BLaER1 treated with 17β-estradiol and CSF1 and Interleukin-3, amounts not matched to agents 10 nM and 100 nM (cell line): ENCODE data around the gene RMRP.
A peak's percentile ranks its signal among the peaks of the same experiment; 100 is the strongest.
"Not testable (repeated sequence)": the region's sequence is repeated elsewhere in the genome, so short reads cannot be mapped to it uniquely, and the experiment has no call there.

ENCODE experiments used
- H3K27ac ChIP-seq, 11 experiments: shearing (Covaris generic); formaldehyde crosslinking; 2 replicates each; pipeline ENCODE4 v1.8.1; 2022
- H3K27me3 ChIP-seq, 11 experiments: shearing (Covaris generic); formaldehyde crosslinking; 2 replicates each; pipeline ENCODE4 v1.8.1; 2022
- H3K36me3 ChIP-seq, 11 experiments: shearing (Covaris generic); formaldehyde crosslinking; 2 replicates each; pipeline ENCODE4 v1.8.1; 2022
- H3K4me1 ChIP-seq, 10 experiments: shearing (Covaris generic); formaldehyde crosslinking; 2 replicates each; pipeline ENCODE4 v1.8.1; 2022
- H3K4me2 ChIP-seq, 11 experiments: shearing (Covaris generic); formaldehyde crosslinking; 2 replicates each; pipeline ENCODE4 v1.8.1; 2022
- H3K4me3 ChIP-seq, 10 experiments: shearing (Covaris generic); formaldehyde crosslinking; 2 replicates each; pipeline ENCODE4 v1.8.1; 2022
- H3K9ac ChIP-seq, 11 experiments: shearing (Covaris generic); formaldehyde crosslinking; 2 replicates each; pipeline ENCODE4 v1.8.1; 2022
- H3K9me3 ChIP-seq, 11 experiments: shearing (Covaris generic); formaldehyde crosslinking; replicated peaks in 1 of 11; 2 replicates each; pipeline ENCODE4 v1.8.1; 2022
- H4K20me1 ChIP-seq, 11 experiments: shearing (Covaris generic); formaldehyde crosslinking; 2 replicates each; pipeline ENCODE4 v1.8.1; 2022
- Cebpa-rat ChIP-seq, 11 experiments: shearing (Covaris generic); IDR thresholded peaks; 2 replicates each; pipeline ENCODE4 v1.8.1; 2022

RMRP gene

GRCh38 chr9:35646533-35647265, 11.1 kb downstream of the RMRP start:
- H3K27ac ChIP-seq, result peak overlapping the region; percentile 83 to 92 (median 89)
- TF ChIP-seq Cebpa-rat (IDR thresholded peaks at IDR 0.05), result no peak

DNA sequence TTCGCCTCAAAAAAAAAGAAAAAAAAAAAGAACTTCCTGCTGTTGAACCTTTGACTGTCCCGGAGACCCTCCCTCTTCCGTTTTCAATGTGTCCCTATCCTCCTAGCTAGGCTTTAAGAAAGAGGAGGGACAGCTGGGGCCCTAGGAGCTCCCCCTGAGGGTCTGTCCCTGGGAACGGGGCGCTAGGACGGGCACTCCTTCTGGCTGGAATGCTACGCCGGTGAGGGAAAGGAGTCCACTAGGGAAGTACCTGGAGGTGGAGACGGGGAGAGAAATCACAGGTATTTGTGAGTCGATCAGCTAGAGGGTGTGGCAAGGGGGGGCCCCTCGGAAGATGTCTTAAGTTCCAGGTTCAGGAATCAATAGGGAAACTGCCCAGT, 11.7 kb downstream of the RMRP start:
- Histone ChIP-seq H3K9ac (peak overlapping the region; percentile 81 to 95 (median 87)), H3K4me3 (peak overlapping the region; percentile 61 to 74 (median 72)), H3K4me2 (peak overlapping the region; percentile 91 to 99 (median 97)), H3K27me3 (no peaks in the 10 kb centered on the region), H3K36me3 (peaks cover 0 to 4% (median 0%) of the 10 kb centered on the region in 11 experiments; a peak in 1 of 22 replicates), H3K9me3 (peaks cover 0 to 8% (median under 1%) of the 10 kb centered on the region in 11 experiments; a peak in 12 of 22 replicates), H3K27ac (peak overlapping the region; percentile 83 to 92 (median 89)), H3K4me1 (peaks cover 90 to 98% (median 94%) of the 10 kb centered on the region in 10 experiments), H4K20me1 (no peaks in the 10 kb centered on the region)
- no peak for TF ChIP-seq Cebpa-rat (IDR thresholded peaks at IDR 0.05)

More at GRCh38 chr9:35646533-35647265, 11.1 kb downstream of the RMRP start:
- 0 out of 22 replicates have a peak, but pooled peaks cover 0 to 4% (median 0%) of the 10 kb centered on the region in 11 experiments for H3K36me3 ChIP-seq
- peak overlapping the region; percentile 91 to 99 (median 97) for H3K4me2 ChIP-seq
- H4K20me1 ChIP-seq, result no peaks in the 10 kb centered on the region
- peak overlapping the region; percentile 81 to 95 (median 87) for H3K9ac ChIP-seq
- H3K4me3 ChIP-seq, result peak overlapping the region; percentile 61 to 74 (median 72)
- H3K9me3 ChIP-seq, result peaks cover 0 to 3% (median 0%) of the 10 kb centered on the region in 11 experiments; a peak in 3 of 22 replicates
- peaks cover 90 to 98% (median 94%) of the 10 kb centered on the region in 10 experiments for H3K4me1 ChIP-seq
- H3K27me3 ChIP-seq, result no peaks in the 10 kb centered on the region

GRCh38 chr9:35645736-35646135, 12.1 kb downstream of the RMRP start:
- not testable (repeated sequence) for H4K20me1 ChIP-seq, H3K36me3 ChIP-seq, H3K27me3 ChIP-seq
- H3K4me2 ChIP-seq, result peak overlapping the region; percentile 91 to 99 (median 97)
- H3K9ac ChIP-seq, result peak overlapping the region; percentile 81 to 95 (median 87)
- H3K27ac ChIP-seq, result peak overlapping the region; percentile 83 to 92 (median 89)
- peaks cover 0 to 12% (median 5%) of the 10 kb centered on the region in 11 experiments; a peak in 16 of 22 replicates for H3K9me3 ChIP-seq
- peak overlapping the region; percentile 61 to 74 (median 72) for H3K4me3 ChIP-seq
- H3K4me1 ChIP-seq, result peaks cover 90 to 98% (median 93%) of the 10 kb centered on the region in 10 experiments

DNA sequence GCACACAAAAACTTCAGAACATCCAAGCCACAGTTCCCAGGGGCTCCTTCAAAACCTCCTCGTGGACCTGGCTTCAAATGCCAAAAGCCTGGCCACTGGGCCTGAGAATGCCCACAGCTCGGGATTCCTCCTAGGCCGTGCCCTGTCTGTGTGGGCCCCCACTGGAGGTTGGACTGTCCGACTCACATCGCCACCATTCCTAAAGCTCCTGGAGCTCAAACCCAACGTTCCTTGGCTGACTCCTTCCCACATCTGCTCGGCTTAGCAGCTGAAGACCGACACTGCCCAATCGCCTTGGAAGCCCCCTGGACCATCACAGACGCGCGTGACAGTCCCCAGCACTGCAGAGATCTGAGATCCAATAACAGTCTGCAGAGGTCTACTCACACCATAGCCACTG, 14.8 kb downstream of the RMRP start:
- Histone ChIP-seq H3K4me1 (peaks cover 90 to 96% (median 92%) of the 10 kb centered on the region in 10 experiments), H3K4me2 (peak overlapping the region; percentile 91 to 99 (median 97)), H3K9ac (no peak overlapping the region), H3K36me3 (peaks cover 0 to 9% (median 7%) of the 10 kb centered on the region in 11 experiments; a peak in 8 of 22 replicates), H3K27me3 (no peaks in the 10 kb centered on the region), H3K9me3 (peaks cover 0 to 22% (median 13%) of the 10 kb centered on the region in 11 experiments; a peak in 16 of 22 replicates), H3K27ac (peak overlapping the region in 9 of 11 experiments; percentile 11 to 92 (median 87); a peak in 16 of 22 replicates), H4K20me1 (no peaks in the 10 kb centered on the region), H3K4me3 (no peak overlapping the region)
- no peak for TF ChIP-seq Cebpa-rat (IDR thresholded peaks at IDR 0.05)

DNA sequence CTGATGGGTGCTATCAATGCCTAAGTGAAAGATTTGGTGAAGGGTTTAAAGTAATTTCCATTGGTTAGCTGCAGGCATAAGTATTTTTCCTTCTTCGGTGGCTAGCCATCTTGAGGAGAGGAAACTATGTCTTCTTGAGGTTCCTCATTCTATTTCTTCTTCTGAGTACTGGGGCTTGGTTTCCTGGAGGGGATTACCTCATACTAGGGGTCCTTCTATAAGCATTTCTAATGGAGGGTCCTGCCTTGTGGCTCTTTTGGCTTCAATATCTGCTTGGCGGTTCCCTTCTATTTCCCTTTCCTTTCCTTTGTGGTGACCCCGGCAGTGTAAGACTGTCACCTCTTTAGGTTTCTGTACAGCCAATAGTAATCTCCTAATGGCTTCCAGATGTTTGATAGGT, 16.3 kb downstream of the RMRP start:
- not testable (repeated sequence) for H3K27me3 ChIP-seq, H4K20me1 ChIP-seq, H3K36me3 ChIP-seq, H3K9ac ChIP-seq
- peaks cover 0 to 22% (median 13%) of the 10 kb centered on the region in 11 experiments; a peak in 16 of 22 replicates for H3K9me3 ChIP-seq
- H3K4me3 ChIP-seq, result peak overlapping the region in 2 of 10 experiments; percentile 11 to 22; a peak in 1 of 20 replicates
- H3K4me2 ChIP-seq, result peak overlapping the region; percentile 45 to 89 (median 61)
- H3K27ac ChIP-seq, result peak overlapping the region; percentile 5 to 84 (median 52); a peak in 19 of 22 replicates
- peaks cover 93 to 99% (median 96%) of the 10 kb centered on the region in 10 experiments for H3K4me1 ChIP-seq

- Histone ChIP-seq H3K4me1 (peaks cover 94 to 100% (median 99%) of the 10 kb centered on the region in 10 experiments), H3K27ac (peak overlapping the region in 8 of 11 experiments; percentile 17 to 84 (median 54); a peak in 13 of 22 replicates), H3K4me3 (0 out of 20 replicates have a peak overlapping the region, but pooled peaks of 1 of the 10 experiments have one; percentile 17), H3K9me3 (peaks cover 0 to 22% (median 13%) of the 10 kb centered on the region in 11 experiments; a peak in 16 of 22 replicates), H3K4me2 (peak overlapping the region; percentile 50 to 89 (median 70); a peak in 15 of 22 replicates)
- not testable (repeated sequence) for H4K20me1 ChIP-seq, H3K36me3 ChIP-seq, H3K27me3 ChIP-seq, H3K9ac ChIP-seq
Observed at GRCh38 chr9:35640431-35640830, 17.4 kb downstream of the RMRP start.

DNA sequence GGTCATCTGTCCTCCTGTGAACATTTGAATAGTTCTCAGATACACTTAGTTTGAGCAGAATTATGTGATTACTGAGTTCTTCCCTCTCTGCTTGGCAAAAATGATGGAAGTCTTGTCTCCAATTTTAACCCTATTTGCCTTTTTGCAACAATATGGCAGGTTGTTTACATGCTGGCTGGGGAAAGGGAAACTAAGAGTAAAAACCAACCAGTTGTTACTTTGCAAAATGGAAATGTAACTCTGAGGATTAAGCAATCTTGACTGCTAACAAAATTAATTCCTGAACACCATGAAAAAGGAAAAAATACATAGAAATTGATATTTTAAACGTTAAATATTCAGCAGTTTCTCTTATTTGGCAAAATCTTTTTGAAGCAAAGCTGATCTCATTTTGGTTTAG, 18.2 kb downstream of the RMRP start:
- no peak for TF ChIP-seq Cebpa-rat (IDR thresholded peaks at IDR 0.05)

GRCh38 chr9:35639225-35639624, 18.6 kb downstream of the RMRP start:
- peaks cover 0 to 22% (median 13%) of the 10 kb centered on the region in 11 experiments; a peak in 16 of 22 replicates for H3K9me3 ChIP-seq
- not testable (repeated sequence) for H3K4me3 ChIP-seq, H3K27me3 ChIP-seq, H3K36me3 ChIP-seq, H4K20me1 ChIP-seq
- peaks cover 94 to 100% (median 99%) of the 10 kb centered on the region in 10 experiments for H3K4me1 ChIP-seq
- H3K9ac ChIP-seq, result peak overlapping the region in 5 of 11 experiments; percentile 1 to 53 (median 43); a peak in 7 of 22 replicates
- peak overlapping the region in 10 of 11 experiments; percentile 16 to 88 (median 69); a peak in 18 of 22 replicates for H3K27ac ChIP-seq
- H3K4me2 ChIP-seq, result peak overlapping the region; percentile 34 to 89 (median 70)

More for the DNA sequence above, 18.2 kb downstream of the RMRP start:
- H3K4me1 ChIP-seq, result peaks cover 94 to 100% (median 99%) of the 10 kb centered on the region in 10 experiments
- no peaks in the 10 kb centered on the region for H3K27me3 ChIP-seq
- no peak overlapping the region; a peak in 1 of 22 replicates for H3K9ac ChIP-seq
- peak overlapping the region; percentile 14 to 84 (median 50); a peak in 18 of 22 replicates for H3K27ac ChIP-seq
- H3K9me3 ChIP-seq, result peaks cover 0 to 22% (median 13%) of the 10 kb centered on the region in 11 experiments; a peak in 16 of 22 replicates
- H3K4me2 ChIP-seq, result peak overlapping the region; percentile 34 to 89 (median 70)
- H4K20me1 ChIP-seq, result no peaks in the 10 kb centered on the region
- peaks cover 0 to 9% (median 7%) of the 10 kb centered on the region in 11 experiments; a peak in 8 of 22 replicates for H3K36me3 ChIP-seq
- no peak overlapping the region for H3K4me3 ChIP-seq

DNA sequence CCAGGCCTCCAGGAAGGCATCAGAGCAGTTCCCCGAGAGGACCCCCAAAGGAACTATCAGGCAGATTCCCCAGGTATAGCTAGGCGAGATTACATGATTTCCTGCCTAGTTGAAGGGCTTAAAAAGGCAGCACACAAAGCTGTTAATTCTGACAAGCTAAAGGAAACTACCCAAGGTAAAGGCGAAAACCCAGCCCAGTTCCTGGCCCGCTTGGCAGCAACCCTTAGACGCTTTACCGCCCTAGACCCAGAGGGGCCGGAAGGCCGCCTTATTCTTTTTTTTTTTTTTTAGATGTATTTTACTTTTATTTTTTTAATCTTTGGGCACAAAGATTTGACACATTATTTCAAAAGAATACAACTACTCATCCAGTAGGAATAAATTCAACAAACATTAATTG, 19.1 kb downstream of the RMRP start:
- Histone ChIP-seq H3K9me3 (peaks cover 0 to 22% (median 13%) of the 10 kb centered on the region in 11 experiments; a peak in 16 of 22 replicates), H3K27ac (peak overlapping the region; percentile 16 to 88 (median 62); a peak in 18 of 22 replicates), H3K9ac (peak overlapping the region in 8 of 11 experiments; percentile 27 to 60 (median 46); a peak in 10 of 22 replicates), H3K4me1 (peaks cover 94 to 100% (median 99%) of the 10 kb centered on the region in 10 experiments), H3K4me2 (peak overlapping the region; percentile 34 to 89 (median 70); a peak in 21 of 22 replicates)
- H3K4me3 ChIP-seq, H3K27me3 ChIP-seq, H4K20me1 ChIP-seq, H3K36me3 ChIP-seq: not testable (repeated sequence)

DNA sequence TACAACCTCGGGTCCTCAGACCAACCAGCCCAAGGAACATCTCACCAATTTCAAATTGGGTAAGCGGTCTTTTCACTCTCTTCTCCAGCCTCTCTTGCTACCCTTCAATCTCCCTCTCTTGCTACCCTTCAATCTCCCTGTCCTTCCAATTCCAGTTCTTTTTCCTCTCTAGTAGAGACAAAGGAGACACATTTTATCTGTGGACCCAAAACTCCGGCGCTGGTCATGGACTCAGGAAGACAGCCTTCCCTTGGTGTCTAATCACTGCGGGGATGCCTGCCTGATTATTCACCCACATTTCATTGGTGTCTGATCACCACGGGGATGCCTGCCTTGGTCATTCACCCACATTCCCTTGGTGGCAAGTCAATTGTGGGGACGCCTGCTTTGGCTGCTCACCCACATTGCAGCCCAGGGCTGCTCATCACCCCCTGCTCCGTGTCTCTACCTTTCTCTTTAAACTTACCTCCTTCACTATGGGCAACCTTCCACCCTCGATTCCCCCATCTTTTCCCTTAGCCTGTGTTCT, 20.3 kb downstream of the RMRP start:
- H3K27ac ChIP-seq, result peak overlapping the region in 9 of 11 experiments; percentile 76 to 93 (median 84); a peak in 17 of 22 replicates
- not testable (repeated sequence) for H4K20me1 ChIP-seq, H3K27me3 ChIP-seq, H3K36me3 ChIP-seq, H3K4me3 ChIP-seq
- H3K9me3 ChIP-seq, result peaks cover 0 to 22% (median 13%) of the 10 kb centered on the region in 11 experiments; a peak in 16 of 22 replicates
- H3K9ac ChIP-seq, result 0 out of 22 replicates have a peak overlapping the region, but pooled peaks of 1 of the 11 experiments have one; percentile 53
- peak overlapping the region; percentile 66 to 96 (median 84); a peak in 21 of 22 replicates for H3K4me2 ChIP-seq
- H3K4me1 ChIP-seq, result peaks cover 84 to 98% (median 92%) of the 10 kb centered on the region in 10 experiments

GRCh38 chr9:35636877-35637246, 21.0 kb downstream of the RMRP start:
- H4K20me1 ChIP-seq, H3K27me3 ChIP-seq, H3K36me3 ChIP-seq: not testable (repeated sequence)
- Histone ChIP-seq H3K4me1 (peaks cover 77 to 92% (median 86%) of the 10 kb centered on the region in 10 experiments), H3K9ac (peak overlapping the region; percentile 41 to 82 (median 70)), H3K27ac (peak overlapping the region; percentile 74 to 93 (median 84)), H3K4me3 (0 out of 20 replicates have a peak overlapping the region, but pooled peaks of 2 of the 10 experiments have one; percentile 11 to 14), H3K4me2 (peak overlapping the region; percentile 66 to 96 (median 84)), H3K9me3 (peaks cover 0 to 22% (median 13%) of the 10 kb centered on the region in 11 experiments; a peak in 16 of 22 replicates)
